Fibroblast of pulmonary artery (primary cell): ENCODE results near the gene CUL9.
A peak's percentile ranks its signal among the peaks of the same experiment; 100 is the strongest.

Source experiments
- DNase-seq: peaks from one replicate; pipeline ENCODE4 v3.0.0-alpha.2; 2010; ENCODE audit warnings: low read depth
- H3K4me3 ChIP-seq: replicated peaks from 2 replicates; pipeline ENCODE4 v1.5.1; 2011; ENCODE audit warnings: low read depth, mild to moderate bottlenecking, control low read depth, low read length, moderate library complexity
- TF ChIP-seq, protein P1 (sequence below): IDR thresholded peaks from 2 replicates; pipeline ENCODE4 v1.5.1; 2011; ENCODE audit warnings: mild to moderate bottlenecking, control low read depth, low read length, inconsistent platforms; ENCODE audit errors: missing control alignments

CUL9 gene

DNA sequence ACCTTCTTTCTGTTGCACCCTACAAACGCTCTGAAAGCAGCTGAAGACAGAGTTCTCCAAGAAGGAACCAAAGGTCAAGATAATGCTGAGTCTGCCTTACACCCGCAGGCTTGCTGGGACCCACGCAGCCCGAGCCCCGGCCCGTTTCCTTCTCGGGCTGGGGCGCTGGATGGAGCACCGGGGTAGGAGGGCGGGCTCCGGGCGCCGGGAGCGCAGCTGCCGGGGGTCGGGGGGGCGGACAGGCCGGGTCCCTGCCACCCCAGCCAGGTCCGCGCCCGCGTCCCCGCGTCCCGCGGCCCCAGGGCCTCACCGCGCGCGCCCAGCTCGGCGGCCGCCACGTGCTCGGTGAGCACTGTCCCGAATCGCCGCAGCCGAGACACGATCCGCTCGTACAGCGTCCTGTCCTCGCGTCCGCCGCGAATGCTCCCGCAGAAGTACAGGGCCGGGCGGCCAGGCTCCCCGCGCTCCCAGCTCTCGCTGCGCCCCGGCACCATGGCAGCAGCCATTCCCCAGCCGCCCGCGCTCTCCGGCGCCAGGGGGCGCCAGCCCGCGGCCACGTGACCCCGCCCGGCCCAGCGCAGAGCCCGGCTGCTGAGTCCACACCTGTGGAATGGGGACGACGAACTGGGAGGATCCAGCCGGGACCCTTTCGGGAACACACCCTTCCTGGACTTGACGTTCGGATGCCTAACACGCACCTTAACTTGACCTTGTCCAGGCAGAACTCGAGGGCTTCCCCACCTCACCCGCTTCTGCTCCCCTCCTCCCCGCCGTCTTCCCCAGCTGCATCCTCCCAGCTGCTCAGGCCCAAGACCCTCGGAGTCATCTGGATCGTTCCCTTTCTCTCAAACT lies 47.2 kb downstream of the CUL9 start, which contains the start of gene DNPH1:
TSS of gene DNPH1 (minus strand) at position 531 of the 852 bp plus-strand sequence. CDS start at position 506, 25 bp downstream.
- H3K4me3 ChIP-seq: peak within 1 kb of the TSS; percentile 57
- peak; percentile 65 for DNase-seq
- TF ChIP-seq, protein P1, sequence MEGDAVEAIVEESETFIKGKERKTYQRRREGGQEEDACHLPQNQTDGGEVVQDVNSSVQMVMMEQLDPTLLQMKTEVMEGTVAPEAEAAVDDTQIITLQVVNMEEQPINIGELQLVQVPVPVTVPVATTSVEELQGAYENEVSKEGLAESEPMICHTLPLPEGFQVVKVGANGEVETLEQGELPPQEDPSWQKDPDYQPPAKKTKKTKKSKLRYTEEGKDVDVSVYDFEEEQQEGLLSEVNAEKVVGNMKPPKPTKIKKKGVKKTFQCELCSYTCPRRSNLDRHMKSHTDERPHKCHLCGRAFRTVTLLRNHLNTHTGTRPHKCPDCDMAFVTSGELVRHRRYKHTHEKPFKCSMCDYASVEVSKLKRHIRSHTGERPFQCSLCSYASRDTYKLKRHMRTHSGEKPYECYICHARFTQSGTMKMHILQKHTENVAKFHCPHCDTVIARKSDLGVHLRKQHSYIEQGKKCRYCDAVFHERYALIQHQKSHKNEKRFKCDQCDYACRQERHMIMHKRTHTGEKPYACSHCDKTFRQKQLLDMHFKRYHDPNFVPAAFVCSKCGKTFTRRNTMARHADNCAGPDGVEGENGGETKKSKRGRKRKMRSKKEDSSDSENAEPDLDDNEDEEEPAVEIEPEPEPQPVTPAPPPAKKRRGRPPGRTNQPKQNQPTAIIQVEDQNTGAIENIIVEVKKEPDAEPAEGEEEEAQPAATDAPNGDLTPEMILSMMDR: peak; percentile 28

DNA sequence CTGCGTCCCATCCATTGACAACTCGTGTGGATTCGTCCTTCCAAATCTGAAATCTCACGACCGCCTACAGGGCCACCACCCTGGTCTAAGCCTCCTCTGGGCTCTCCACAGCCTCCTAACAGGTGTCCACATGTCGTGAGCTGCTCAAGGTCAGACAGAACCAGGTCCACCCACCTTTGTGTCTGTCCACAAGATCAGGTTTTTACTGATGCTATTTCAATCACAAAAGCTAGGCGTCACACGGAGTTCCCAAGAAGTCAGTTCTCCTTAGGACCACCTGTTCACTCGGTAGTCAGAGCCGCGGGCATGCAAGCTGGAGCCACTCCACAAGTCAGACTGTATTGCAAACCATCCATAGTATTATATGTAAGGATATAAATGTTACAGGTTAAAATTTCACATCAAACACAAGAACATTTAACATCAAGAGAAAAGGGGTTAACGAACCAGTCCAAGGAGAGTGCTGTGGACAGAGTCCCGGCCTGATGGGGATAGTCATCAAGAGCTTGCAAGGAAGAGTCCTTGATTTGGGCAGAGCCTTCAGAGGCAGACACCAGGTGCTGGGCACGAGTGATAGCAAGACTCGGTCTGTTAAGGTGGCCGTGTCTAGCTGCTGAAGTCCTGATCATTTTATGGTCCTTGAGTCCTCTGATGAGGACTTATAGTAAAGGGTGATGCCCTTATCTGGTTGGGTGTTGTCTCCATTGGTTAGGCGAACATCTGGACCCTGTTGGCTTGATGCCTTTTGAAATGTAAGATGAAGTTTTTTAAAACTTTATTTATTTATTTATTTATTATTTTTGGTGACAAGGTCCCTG lies 48.0 kb downstream of the CUL9 start:
- DNase-seq: no peak
- H3K4me3 ChIP-seq: peak overlapping the region; percentile 57
- TF ChIP-seq, protein P1: no peak

DNA sequence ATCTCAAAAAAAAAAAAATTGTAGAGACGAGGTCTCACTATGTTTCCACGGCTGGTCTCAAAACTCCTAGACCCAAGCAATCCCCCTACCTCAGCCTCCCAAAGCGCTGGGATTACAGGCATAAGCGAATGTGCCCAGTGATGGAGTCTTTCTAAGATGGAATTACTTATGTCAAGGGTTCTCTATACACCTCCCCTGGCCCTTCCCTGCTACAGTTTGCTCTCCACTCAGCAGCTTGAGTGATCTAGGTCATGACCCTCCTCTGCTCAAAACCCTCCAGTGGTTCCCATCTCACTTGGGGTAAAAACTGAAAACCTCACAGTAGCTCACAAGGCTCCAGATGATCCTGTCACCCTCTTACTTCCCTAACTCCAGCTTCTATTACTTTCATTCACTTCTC lies 49.1 kb downstream of the CUL9 start:
- H3K4me3 ChIP-seq: no peak overlapping the region
- DNase-seq: no peak
- TF ChIP-seq, protein P1: no peak

DNA sequence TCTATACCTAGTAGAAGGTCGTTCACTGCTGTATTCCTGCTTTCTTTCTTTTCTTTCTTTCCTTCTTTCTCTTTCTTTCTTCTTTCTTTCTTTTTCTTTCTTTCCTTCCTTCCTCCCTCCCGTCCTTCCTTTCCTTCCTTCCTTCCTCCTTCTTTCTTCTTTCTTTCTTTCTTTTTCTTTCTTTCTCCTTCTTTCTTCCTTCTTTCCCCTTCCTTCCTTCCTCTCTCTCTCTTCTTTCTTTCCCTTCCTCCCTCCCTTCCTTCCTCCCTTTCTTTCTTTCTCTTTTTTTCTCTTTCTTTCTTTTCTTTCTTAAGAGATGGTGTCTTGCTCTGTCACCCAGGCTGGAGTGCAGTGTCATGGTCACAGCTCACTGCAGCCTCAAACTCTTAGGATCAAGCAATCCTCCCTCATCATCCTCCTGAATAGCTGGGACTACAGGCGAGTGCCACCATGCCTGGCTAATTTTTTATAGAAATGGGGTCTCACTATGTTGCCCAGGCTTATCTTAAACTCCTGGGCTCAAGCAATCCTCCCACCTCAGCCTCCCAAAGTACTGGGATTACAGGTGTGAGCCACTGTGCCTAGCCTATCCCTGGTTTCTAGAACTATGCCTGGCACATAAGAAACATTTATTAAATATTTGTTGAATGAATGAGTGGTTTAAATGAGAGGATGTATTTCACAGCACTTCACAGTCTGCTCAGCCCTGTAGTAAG lies 49.9 kb downstream of the CUL9 start:
- no peak for DNase-seq
- no peak overlapping the region for H3K4me3 ChIP-seq
- TF ChIP-seq, protein P1: no peak

DNA sequence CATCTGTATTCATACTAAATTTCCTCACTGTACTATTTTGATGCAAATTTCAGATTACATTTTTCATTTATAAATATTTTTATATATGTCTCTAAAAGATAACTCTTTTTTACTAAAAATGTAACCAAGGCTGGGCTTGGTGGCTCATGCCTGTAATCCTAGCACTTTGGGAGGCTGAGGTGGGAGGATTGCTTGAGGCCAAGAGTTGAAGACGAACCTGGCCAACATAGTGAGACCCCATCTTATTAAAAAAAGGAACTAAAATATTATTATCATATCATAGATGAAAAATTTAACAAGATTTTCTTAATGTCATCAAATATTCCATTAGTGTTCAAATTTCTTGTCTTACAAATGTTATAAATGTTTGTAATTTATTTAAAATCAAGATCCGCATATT lies 53.8 kb downstream of the CUL9 start:
- DNase-seq: no peak
- TF ChIP-seq, protein P1: no peak
- H3K4me3 ChIP-seq: no peak overlapping the region

DNA sequence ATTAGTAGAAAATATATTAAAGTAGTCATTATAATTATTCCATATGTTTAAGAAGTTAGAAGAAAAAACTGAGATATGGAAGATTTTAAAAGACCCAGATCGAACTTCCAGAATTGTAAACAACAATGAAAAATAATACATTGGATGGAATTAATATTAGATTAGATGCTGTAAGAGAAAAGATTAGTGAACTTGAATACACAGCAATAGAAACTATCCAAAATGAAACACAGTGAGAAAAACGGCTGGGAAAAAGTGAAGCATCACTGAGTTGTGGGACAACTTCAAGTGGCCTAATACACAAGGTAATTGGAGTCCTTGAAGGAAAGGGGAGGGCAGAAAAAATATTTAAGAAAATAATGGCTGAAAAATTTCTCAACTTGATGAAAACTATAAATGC lies 57.1 kb downstream of the CUL9 start:
- TF ChIP-seq, protein P1: no peak
- no peak overlapping the region for H3K4me3 ChIP-seq
- DNase-seq: no peak
